A549 (cell line): ENCODE results near the gene HMGCS1. TPM values are rescaled to one million over a fixed set of nuclear protein-coding genes. Genes with fewer than 3 reads are reported as not detected.

Source experiments
- ATAC-seq, 2 experiments: fragments of 200-7000 bp in 1 of 2; fragments of >200 bp in 1 of 2; cut with Nextera tagmentation in 1 of 2; cut with Tn5 transposase in 1 of 2; 3 replicates each; pipeline versions ENCODE4 v1.8.0 to v1.9.1; 2018 to 2020; ENCODE audit warnings: mild to moderate bottlenecking in 1 of 2, moderate library complexity in 1 of 2
- CTCF ChIA-PET: fragments of 300-600 bp; sonication (Branson Sonifier 250); formaldehyde crosslinking; extraction: SDS; loops from one replicate; lab custom pipeline; 2021; ENCODE audit warnings: antibody characterized with exemption, inconsistent platforms; lab: Yijun Ruan, JAX
- POLR2A ChIA-PET: fragments of 350-600 bp; formaldehyde crosslinking; extraction: SDS; loops from one replicate; lab custom pipeline; 2021; ENCODE audit warnings: antibody characterized with exemption, inconsistent platforms; lab: Yijun Ruan, JAX
- DNase-seq, 2 experiments: peaks; one replicate each; pipeline versions ENCODE4 v3.0.0 to v3.0.0-alpha.2; 2011 to 2016; ENCODE audit warnings: low read depth in 1 of 2, low spot score in 1 of 2
- FAIRE-seq: peaks from 2 replicates; lab custom pipeline; 2011; peaks lifted over from hg19 to GRCh38; lab: Jason Lieb, UNC
- H3K27ac ChIP-seq, 2 experiments: fragments of >200 bp; sonication (Bioruptor Twin); formaldehyde crosslinking; 3 replicates each; pipeline ENCODE4 v1.5.1; 2016 to 2017
- H3K4me1 ChIP-seq: fragments of >200 bp; sonication (Bioruptor Twin); formaldehyde crosslinking; 3 replicates; pipeline ENCODE4 v1.6.1; 2016
- H3K4me2 ChIP-seq: fragments of >200 bp; sonication (Bioruptor Twin); formaldehyde crosslinking; 3 replicates; pipeline ENCODE4 v1.6.1; 2016
- H3K4me3 ChIP-seq: fragments of >200 bp; sonication (Bioruptor Twin); formaldehyde crosslinking; 3 replicates; pipeline ENCODE4 v1.5.1; 2016
- H3K9me3 ChIP-seq: fragments of >200 bp; sonication (Bioruptor Twin); formaldehyde crosslinking; 3 replicates; pipeline ENCODE4 v1.6.1; 2016
- BHLHE40 ChIP-seq: IDR thresholded peaks from 2 replicates; pipeline ENCODE4 v1.6.1; 2012; ENCODE audit warnings: low read depth, low read length, inconsistent platforms
- CBX8 ChIP-seq: fragments of 200-600 bp; sonication (generic); IDR thresholded peaks from 2 replicates; pipeline ENCODE4 v1.6.1; 2016
- CHD2 ChIP-seq: fragments of 150-350 bp; IDR thresholded peaks from 2 replicates; pipeline ENCODE4 v1.6.1; 2014; ENCODE audit warnings: low read length; ENCODE audit not compliant: partially characterized antibody
- CTCF ChIP-seq: fragments of >200 bp; sonication (Bioruptor Twin); formaldehyde crosslinking; IDR thresholded peaks from 3 replicates; pipeline ENCODE4 v1.5.1; 2016
- EHF ChIP-seq: fragments of 250-450 bp; sonication (Bioruptor Pico); IDR thresholded peaks from 2 replicates; pipeline ENCODE4 v1.5.0; 2020; ENCODE audit warnings: mild to moderate bottlenecking
- EHMT2 ChIP-seq: fragments of 200-600 bp; sonication (generic); IDR thresholded peaks from 2 replicates; pipeline ENCODE4 v1.6.1; 2016; ENCODE audit warnings: antibody characterized with exemption, low read depth, mild to moderate bottlenecking, moderate library complexity
- ELK1 ChIP-seq: fragments of 150-350 bp; IDR thresholded peaks from 2 replicates; pipeline ENCODE4 v1.6.1; 2014; ENCODE audit warnings: low read depth, mild to moderate bottlenecking, low read length
- FOXS1 ChIP-seq: fragments of 250-450 bp; sonication (Bioruptor Pico); IDR thresholded peaks from 2 replicates; pipeline ENCODE4 v1.5.0; 2020; ENCODE audit warnings: mild to moderate bottlenecking, moderate library complexity
- GATA3 ChIP-seq: IDR thresholded peaks from 2 replicates; pipeline ENCODE4 v1.6.1; 2012; ENCODE audit warnings: borderline replicate concordance
- HDAC2 ChIP-seq: fragments of 200-600 bp; sonication (generic); IDR thresholded peaks from 2 replicates; pipeline ENCODE4 v1.6.1; 2016
- HES2 ChIP-seq: fragments of >200 bp; sonication (Bioruptor Twin); formaldehyde crosslinking; IDR thresholded peaks from 2 replicates; pipeline ENCODE4 v1.6.1; 2016
- HMGXB4 ChIP-seq: fragments of 250-450 bp; sonication (Bioruptor Pico); IDR thresholded peaks from 2 replicates; pipeline ENCODE4 v1.5.0; 2021; ENCODE audit warnings: mild to moderate bottlenecking, moderate library complexity, borderline replicate concordance
- HOXB13 ChIP-seq: fragments of 250-450 bp; sonication (Bioruptor Pico); IDR thresholded peaks from 2 replicates; pipeline ENCODE4 v1.5.0; 2020; ENCODE audit warnings: low read depth, mild to moderate bottlenecking, moderate library complexity
- JUN ChIP-seq, 2 experiments: fragments of >200 bp; sonication (Bioruptor Twin); formaldehyde crosslinking; IDR thresholded peaks; 2 replicates in 1 of 2; 3 replicates in 1 of 2; pipeline ENCODE4 v1.6.1; 2016 to 2017
- JUNB ChIP-seq: fragments of >200 bp; sonication (Bioruptor Twin); formaldehyde crosslinking; IDR thresholded peaks from 2 replicates; pipeline ENCODE4 v1.6.1; 2016
- MAZ ChIP-seq: fragments of 150-350 bp; IDR thresholded peaks from 2 replicates; pipeline ENCODE4 v1.6.1; 2014; ENCODE audit warnings: antibody characterized with exemption, low read depth, low read length, borderline replicate concordance
- PBX3 ChIP-seq: IDR thresholded peaks from 2 replicates; pipeline ENCODE4 v1.6.1; 2012
- PHF8 ChIP-seq: fragments of 200-600 bp; sonication (generic); IDR thresholded peaks from 2 replicates; pipeline ENCODE4 v1.6.1; 2016; ENCODE audit warnings: low read depth, mild to moderate bottlenecking, antibody characterized with exemption, moderate library complexity, borderline replicate concordance
- POLR2A ChIP-seq: IDR thresholded peaks from 2 replicates; pipeline ENCODE4 v1.6.1; 2012; ENCODE audit warnings: mild to moderate bottlenecking, low read length
- POLR2AphosphoS2 ChIP-seq: conservative IDR thresholded peaks from 2 replicates; pipeline ENCODE4 v1.6.1; 2012; ENCODE audit warnings: low read length, improper control_type of control experiment, inconsistent platforms
- RARB ChIP-seq: fragments of 250-450 bp; sonication (Bioruptor Pico); IDR thresholded peaks from 2 replicates; pipeline ENCODE4 v1.8.0; 2021; ENCODE audit warnings: mild to moderate bottlenecking, moderate library complexity
- RFX5 ChIP-seq: fragments of 450-650 bp; IDR thresholded peaks from 2 replicates; pipeline ENCODE4 v1.7.1; 2014; ENCODE audit warnings: antibody characterized with exemption, mild to moderate bottlenecking, moderate library complexity
- SREBF2 ChIP-seq: fragments of 450-650 bp; IDR thresholded peaks from 2 replicates; pipeline ENCODE4 v1.6.1; 2014; ENCODE audit warnings: mild to moderate bottlenecking, moderate library complexity
- TFCP2L1 ChIP-seq: fragments of 250-450 bp; sonication (Bioruptor Pico); IDR thresholded peaks from 2 replicates; pipeline ENCODE4 v1.5.0; 2021; ENCODE audit warnings: mild to moderate bottlenecking
- TP53 ChIP-seq: fragments of 250-450 bp; sonication (Bioruptor Pico); IDR thresholded peaks from 2 replicates; pipeline ENCODE4 v1.5.0; 2021; ENCODE audit warnings: mild to moderate bottlenecking, moderate library complexity
- USF2 ChIP-seq: fragments of 450-650 bp; IDR thresholded peaks from 2 replicates; pipeline ENCODE4 v1.6.1; 2014; ENCODE audit warnings: antibody characterized with exemption
- ZNF302 ChIP-seq: fragments of 250-450 bp; sonication (Bioruptor Pico); IDR thresholded peaks from 2 replicates; pipeline ENCODE4 v1.9.0; 2021; ENCODE audit warnings: inconsistent platforms, mild to moderate bottlenecking, moderate library complexity
- WGBS: methylation state at CpG from one replicate; pipeline ENCODE4 v1.1.6; 2017; ENCODE audit errors: missing lambda C conversion rate; 5-methylcytosine and 5-hydroxymethylcytosine counted together
- polyA plus RNA-seq, 4 experiments: library from polyadenylated mRNA; depleted of rRNA in 3 of 4; stranded (reverse); fragments of >200 nt; fragmentation: RNase III in 1 of 4; extraction: RNeasy Plus Mini Kit Qiagen cat#74134 plus additional on column Dnase treatment in 1 of 4; gene quantifications; 2 replicates in 3 of 4; 3 replicates in 1 of 4; pipeline ENCODE4 v1.2.3, GENCODE V29; 2011 to 2017

HMGCS1 gene
- polyA plus RNA-seq, 2 of the 4 experiments (the other 2 are of a cell fraction) = 64.8 to 72.8 TPM

GRCh38 chr5:43357878-43358281 is 44.7 kb upstream of the HMGCS1 start:
- POLR2A ChIA-PET = no interaction called here
- no peak for FAIRE-seq
- 40% methylated on average over 3 of the region's 3 CpGs for WGBS

GRCh38 chr5:43357067-43357466 is 43.9 kb upstream of the HMGCS1 start:
- no peak for TF ChIP-seq ZNF302 (CRISPR knock-in tag)
- TF ChIP-seq EHMT2 = no peak
- TF ChIP-seq HMGXB4 = no peak
- TF ChIP-seq JUN (IDR thresholded peaks at IDR 0.05) = no peak
- TF ChIP-seq RFX5 = no peak
- 44% methylated on average over 2 of the region's 2 CpGs for WGBS
- ChIA-PET POLR2A (no interaction called here), CTCF (no interaction called here)
- Histone ChIP-seq H3K4me3 (no peak overlapping the region), H3K27ac (no peak overlapping the region), H3K4me1 (no peaks in the 10 kb centered on the region), H3K9me3 (peaks cover 13% of the 10 kb centered on the region; the same call in 2 of the 3 replicates), H3K4me2 (no peak overlapping the region)
- no peak for DNase-seq
- ATAC-seq = no peak
- FAIRE-seq = no peak

More at GRCh38 chr5:43357878-43358281, 44.7 kb upstream of the HMGCS1 start:
- CTCF ChIA-PET = interaction anchor here (1.4 kb wide), 1 partner anchor 32 kb away, joined by 5 read pairs; no protein-coding TSS in a partner anchor
- no peaks in the 10 kb centered on the region for H3K4me1 ChIP-seq
- no peak for DNase-seq
- H3K9me3 ChIP-seq = peaks cover 13% of the 10 kb centered on the region; the same call in 2 of the 3 replicates
- no peak overlapping the region for H3K27ac ChIP-seq
- no peak overlapping the region for H3K4me3 ChIP-seq
- TF ChIP-seq HOXB13 (CRISPR knock-in tag) (no peak), FOXS1 (CRISPR knock-in tag) (no peak), CHD2 (no peak), USF2 (no peak), POLR2A (no peak), BHLHE40 (no peak), RARB (CRISPR knock-in tag) (no peak), HES2 (no peak)
- no peak overlapping the region for H3K4me2 ChIP-seq
- no peak for ATAC-seq

GRCh38 chr5:43354774-43355173 is 41.6 kb upstream of the HMGCS1 start:
- no peak for FAIRE-seq
- H3K4me1 ChIP-seq = no peaks in the 10 kb centered on the region
- no peak for TF ChIP-seq FOXS1 (CRISPR knock-in tag)
- no peak for TF ChIP-seq PHF8
- no peak for TF ChIP-seq ELK1
- no peak for TF ChIP-seq EHF (CRISPR knock-in tag)
- no peak for TF ChIP-seq SREBF2
- TF ChIP-seq GATA3 = no peak
- no peak for TF ChIP-seq HDAC2
- TF ChIP-seq JUNB = no peak
- no peak for TF ChIP-seq TP53 (CRISPR knock-in tag)
- no peak for TF ChIP-seq EHMT2
- no peak for TF ChIP-seq POLR2AphosphoS2
- no peak for TF ChIP-seq MAZ
- TF ChIP-seq TFCP2L1 (CRISPR knock-in tag) = no peak
- TF ChIP-seq CBX8 = no peak
- TF ChIP-seq PBX3 = no peak
- no peak for TF ChIP-seq CTCF

More at GRCh38 chr5:43354774-43355173, 41.6 kb upstream of the HMGCS1 start:
- ATAC-seq (no peak), DNase-seq (no peak)
- Histone ChIP-seq H3K4me3 (no peak overlapping the region), H3K4me2 (no peak overlapping the region), H3K27ac (no peak overlapping the region), H3K9me3 (peaks cover 5% of the 10 kb centered on the region; the same call in 1 of the 3 replicates)
- ChIA-PET CTCF (no interaction called here), POLR2A (no interaction called here)
- 71% methylated on average over 3 of the region's 3 CpGs for whole genome bisulfite sequencing
